B cell (primary cell): ENCODE data around the gene HIP1R. TPM values are rescaled to one million over a fixed set of nuclear protein-coding genes. Genes with fewer than 3 reads are reported as not detected.
"Not testable (repeated sequence)": the region's sequence is repeated elsewhere in the genome, so short reads cannot be mapped to it uniquely, and the experiment has no call there.

ENCODE experiments used
- ATAC-seq: fragments of 200-7000 bp; cut with Tn5 transposase; one replicate; pipeline ENCODE4 v1.10.0; 2021; ENCODE audit warnings: low read depth, mild to moderate bottlenecking, moderate number of reproducible peaks, moderate library complexity
- CTCF ChIA-PET: fragments of 350-600 bp; sonication (Branson Sonifier 250); formaldehyde crosslinking; loops from one replicate; lab custom pipeline; 2021; ENCODE audit warnings: antibody characterized with exemption, inconsistent platforms; lab: Charles Lee
- POLR2A ChIA-PET: fragments of 350-600 bp; sonication (Branson Sonifier 250); formaldehyde crosslinking; loops from one replicate; lab custom pipeline; 2021; ENCODE audit warnings: antibody characterized with exemption; lab: Charles Lee
- DNase-seq: peaks from one replicate; pipeline ENCODE4 v3.0.0; 2013
- H2AFZ ChIP-seq: 2 replicates; pipeline ENCODE4 v1.6.1; 2012; ENCODE audit warnings: mild to moderate bottlenecking, low read depth, low read length; ENCODE audit not compliant: insufficient read depth, poor library complexity, severe bottlenecking
- H3K27ac ChIP-seq, 2 donors: 1 replicate in 1 of 2; 2 replicates in 1 of 2; pipeline ENCODE4 v1.5.1; 2012 to 2013; ENCODE audit warnings: low read length in 2 of 2, mild to moderate bottlenecking in 2 of 2, moderate library complexity in 1 of 2
- H3K27me3 ChIP-seq, 4 experiments: fragments of 200-600 bp in 1 of 4; sonication (generic) in 1 of 4; replicated peaks in 1 of 4; 1 replicate in 2 of 4; 2 replicates in 2 of 4; pipeline versions ENCODE4 v1.6.1 to v1.7.0; 2013 to 2016; ENCODE audit warnings: low read length in 3 of 4, mild to moderate bottlenecking in 2 of 4, mixed read lengths in 1 of 4, moderate library complexity in 1 of 4; ENCODE audit not compliant: insufficient read depth in 4 of 4, control insufficient read depth in 3 of 4; ENCODE audit errors: control extremely low read depth in 1 of 4
- H3K36me3 ChIP-seq, 2 experiments: replicated peaks in 1 of 2; 1 replicate in 1 of 2; 2 replicates in 1 of 2; pipeline versions ENCODE4 v1.6.1 to v1.7.1; 2013; ENCODE audit warnings: low read length in 1 of 2; ENCODE audit not compliant: insufficient read depth in 2 of 2, control insufficient read depth in 1 of 2; ENCODE audit errors: control extremely low read depth in 1 of 2, extremely low read depth in 1 of 2
- H3K4me1 ChIP-seq, 2 donors: fragments of 200-600 bp in 1 of 2; sonication (generic) in 1 of 2; 1 replicate in 1 of 2; 2 replicates in 1 of 2; pipeline versions ENCODE4 v1.5.1 to v1.6.1; 2013 to 2017; ENCODE audit warnings: low read length in 2 of 2; ENCODE audit not compliant: control insufficient read depth in 2 of 2, insufficient read depth in 2 of 2
- H3K4me2 ChIP-seq: replicated peaks from 2 replicates; pipeline ENCODE3; 2012; ENCODE audit warnings: mild to moderate bottlenecking, low read depth, low read length; ENCODE audit not compliant: poor library complexity, severe bottlenecking
- H3K4me3 ChIP-seq, 5 experiments: fragments of 200-600 bp in 1 of 5; sonication (generic) in 1 of 5; 1 replicate in 3 of 5; 2 replicates in 2 of 5; pipeline versions ENCODE4 v1.5.1 to v1.7.0; 2011 to 2016; ENCODE audit warnings: low read length in 4 of 5, mild to moderate bottlenecking in 4 of 5, low read depth in 2 of 5, control low read depth in 1 of 5, moderate library complexity in 1 of 5; ENCODE audit not compliant: insufficient read depth in 1 of 5; ENCODE audit errors: control extremely low read depth in 1 of 5, extremely low read depth in 1 of 5
- H3K79me2 ChIP-seq: fragments of 200-600 bp; sonication (generic); one replicate; pipeline ENCODE4 v1.6.0; 2016; ENCODE audit warnings: low read length; ENCODE audit not compliant: control insufficient read depth, insufficient read depth
- H3K9ac ChIP-seq: fragments of 200-600 bp; sonication (generic); 2 replicates; pipeline ENCODE4 v1.6.1; 2017; ENCODE audit warnings: mild to moderate bottlenecking, low read length, moderate library complexity
- H3K9me3 ChIP-seq, 3 donors: one replicate each; pipeline versions ENCODE4 v1.6.1 to v1.7.1; 2013; ENCODE audit warnings: low read length in 2 of 3; ENCODE audit not compliant: control insufficient read depth in 2 of 3, insufficient read depth in 1 of 3; ENCODE audit errors: control extremely low read depth in 1 of 3
- H4K20me1 ChIP-seq: 2 replicates; pipeline ENCODE4 v1.6.0; 2012; ENCODE audit warnings: mild to moderate bottlenecking, low read length; ENCODE audit not compliant: insufficient read depth, control insufficient read depth, poor library complexity, severe bottlenecking
- H3K27ac Mint-ChIP-seq: one replicate; pipeline ENCODE4 v1.8.0; 2021; ENCODE audit warnings: mixed read lengths
- H3K27me3 Mint-ChIP-seq: one replicate; pipeline ENCODE4 v1.8.0; 2021; ENCODE audit warnings: mixed read lengths
- H3K4me1 Mint-ChIP-seq: one replicate; pipeline ENCODE4 v1.8.0; 2021; ENCODE audit warnings: mixed read lengths
- H3K4me3 Mint-ChIP-seq: one replicate; pipeline ENCODE4 v1.8.0; 2021; ENCODE audit warnings: mixed read lengths
- H3K9me3 Mint-ChIP-seq: one replicate; pipeline ENCODE4 v1.8.0; 2022; ENCODE audit warnings: mixed read lengths; ENCODE audit not compliant: insufficient read depth
- CTCF ChIP-seq: fragments of 200-600 bp; IDR thresholded peaks from one replicate; pipeline ENCODE4 v1.8.0; 2022; ENCODE audit warnings: antibody characterized with exemption, mild to moderate bottlenecking
- EZH2 ChIP-seq: IDR thresholded peaks from 2 replicates; pipeline ENCODE4 v1.6.1; 2012; ENCODE audit warnings: borderline replicate concordance, low read depth, mild to moderate bottlenecking, moderate library complexity, low read length; ENCODE audit not compliant: insufficient read depth, poor library complexity, severe bottlenecking
- WGBS: methylation state at CpG from one replicate; pipeline ENCODE4 v1.1.5; 2013; ENCODE audit warnings: missing lambda C conversion rate; ENCODE audit not compliant: insufficient coverage; 5-methylcytosine and 5-hydroxymethylcytosine counted together
- intact Hi-C: fragments of 100-400 bp; cut with micrococcal nuclease; formaldehyde crosslinking; loops from one replicate; pipeline ENCODE4 v1.10.0; 2022
- polyA plus RNA-seq: library from polyadenylated mRNA; depleted of rRNA; stranded (reverse); fragments of >200 nt; gene quantifications from 2 replicates; pipeline ENCODE4 v1.2.3, GENCODE V29; 2012
- total RNA-seq, 2 donors: library from RNA; stranded (reverse); fragments of 120-200 nt in 1 of 2; gene quantifications; 1 replicate in 1 of 2; 2 replicates in 1 of 2; pipeline versions ENCODE4 v1.2.3 to v1.2.4, GENCODE V29; 2013 to 2022

The HIP1R gene
- total and polyA plus RNA-seq, 2 donors (not counting 1 experiment from before 2014, with no cell fraction given): 289 to 390 TPM

GRCh38 chr12:122799641-122800243 is 35.5 kb upstream of the HIP1R start:
- DNase-seq: no peak
- no peak overlapping the region for H3K4me3 ChIP-seq
- TF ChIP-seq CTCF: no peak
- no peak for TF ChIP-seq EZH2
- no peak overlapping the region for H3K4me2 ChIP-seq
- POLR2A ChIA-PET: interaction anchor here (0.6 to 0.9 kb wide), 2 partner anchors 26 to 37 kb away, joined by 5 read pairs; no protein-coding TSS in a partner anchor
- no peaks in the 10 kb centered on the region for H3K27me3 ChIP-seq
- Mint-ChIP-seq H3K27ac (no peak overlapping the region), H3K9me3 (no peaks in the 10 kb centered on the region), H3K27me3 (no peaks in the 10 kb centered on the region), H3K4me1 (no peaks in the 10 kb centered on the region), H3K4me3 (no peak overlapping the region)
- CTCF ChIA-PET: interaction anchor here (1.1 to 1.3 kb wide), 2 partner anchors 10 to 62 kb away, joined by 4 to 5 read pairs; no protein-coding TSS in a partner anchor
- no peaks in the 10 kb centered on the region for H3K9me3 ChIP-seq
- H2AFZ ChIP-seq: no peak overlapping the region
- H3K79me2 ChIP-seq: no peaks in the 10 kb centered on the region
- no peaks in the 10 kb centered on the region for H4K20me1 ChIP-seq
- H3K36me3 ChIP-seq: no peaks in the 10 kb centered on the region
- no peak overlapping the region for H3K27ac ChIP-seq
- intact Hi-C loops: no loop called here
- no peak for ATAC-seq
- WGBS: 72% methylated on average over 7 of the region's 13 CpGs
- H3K9ac ChIP-seq: no peak overlapping the region
- H3K4me1 ChIP-seq: no peaks in the 10 kb centered on the region

- no peaks in the 10 kb centered on the region for H3K27me3 ChIP-seq
- peaks cover 7% of the 10 kb centered on the region in 2 donors for H3K4me1 ChIP-seq
- intact Hi-C loops: no loop called here
- H3K27me3 Mint-ChIP-seq: no peaks in the 10 kb centered on the region
- H3K27ac ChIP-seq: no peak overlapping the region
- CTCF ChIA-PET: interaction anchor here (1.5 kb wide), 1 partner anchor 11 kb away, joined by 10 read pairs; no protein-coding TSS in a partner anchor
- no peaks in the 10 kb centered on the region for H4K20me1 ChIP-seq
- no peaks in the 10 kb centered on the region for H3K79me2 ChIP-seq
- H2AFZ ChIP-seq: no peak overlapping the region
- no peaks in the 10 kb centered on the region for H3K9me3 ChIP-seq
- H3K4me1 Mint-ChIP-seq: peaks cover 8% of the 10 kb centered on the region
- no peaks in the 10 kb centered on the region for H3K36me3 ChIP-seq
- H3K4me3 Mint-ChIP-seq: no peak overlapping the region
- TF ChIP-seq EZH2 (no peak), CTCF (no peak)
- DNase-seq (no peak), ATAC-seq (no peak)
- 100% methylated on average over 2 of the region's 7 CpGs for WGBS
- no peak overlapping the region for H3K27ac Mint-ChIP-seq
- H3K4me2 ChIP-seq: no peak overlapping the region
- H3K9ac ChIP-seq: no peak overlapping the region
- H3K9me3 Mint-ChIP-seq: no peaks in the 10 kb centered on the region
- no peak overlapping the region for H3K4me3 ChIP-seq
- POLR2A ChIA-PET: no interaction called here
Measured at GRCh38 chr12:122803937-122804336, 31.3 kb upstream of the HIP1R start.

- DNase-seq, H3K4me2 ChIP-seq, H3K9me3 Mint-ChIP-seq, H4K20me1 ChIP-seq, intact Hi-C loops, H3K27ac Mint-ChIP-seq, ATAC-seq, H3K4me3 ChIP-seq, H3K9ac ChIP-seq, H3K36me3 ChIP-seq, H3K27me3 Mint-ChIP-seq, H3K9me3 ChIP-seq, CTCF ChIA-PET, H3K27ac ChIP-seq, H3K79me2 ChIP-seq, H3K27me3 ChIP-seq, H2AFZ ChIP-seq, H3K4me3 Mint-ChIP-seq: not testable (repeated sequence)
- WGBS: no CpG with 5 or more reads among the region's 9 CpGs
- POLR2A ChIA-PET: interaction anchor here (0.7 kb wide), 2 partner anchors 14 to 33 kb away, joined by 3 to 7 read pairs; no protein-coding TSS in a partner anchor
- H3K4me1 ChIP-seq: peaks cover 10 to 11% of the 10 kb centered on the region in 2 donors
- H3K4me1 Mint-ChIP-seq: peaks cover 12% of the 10 kb centered on the region
Measured at GRCh38 chr12:122804957-122805356, 30.3 kb upstream of the HIP1R start.
